GM12873 (cell line): ENCODE results near the gene AK6.

Source experiments
- TF ChIP-seq, protein P1 (sequence below): IDR thresholded peaks from 2 replicates; pipeline ENCODE4 v1.5.1; 2012; ENCODE audit warnings: low read depth, mild to moderate bottlenecking, moderate library complexity, low read length, control low read depth; ENCODE audit not compliant: insufficient read depth; ENCODE audit errors: missing control alignments

AK6 gene

DNA sequence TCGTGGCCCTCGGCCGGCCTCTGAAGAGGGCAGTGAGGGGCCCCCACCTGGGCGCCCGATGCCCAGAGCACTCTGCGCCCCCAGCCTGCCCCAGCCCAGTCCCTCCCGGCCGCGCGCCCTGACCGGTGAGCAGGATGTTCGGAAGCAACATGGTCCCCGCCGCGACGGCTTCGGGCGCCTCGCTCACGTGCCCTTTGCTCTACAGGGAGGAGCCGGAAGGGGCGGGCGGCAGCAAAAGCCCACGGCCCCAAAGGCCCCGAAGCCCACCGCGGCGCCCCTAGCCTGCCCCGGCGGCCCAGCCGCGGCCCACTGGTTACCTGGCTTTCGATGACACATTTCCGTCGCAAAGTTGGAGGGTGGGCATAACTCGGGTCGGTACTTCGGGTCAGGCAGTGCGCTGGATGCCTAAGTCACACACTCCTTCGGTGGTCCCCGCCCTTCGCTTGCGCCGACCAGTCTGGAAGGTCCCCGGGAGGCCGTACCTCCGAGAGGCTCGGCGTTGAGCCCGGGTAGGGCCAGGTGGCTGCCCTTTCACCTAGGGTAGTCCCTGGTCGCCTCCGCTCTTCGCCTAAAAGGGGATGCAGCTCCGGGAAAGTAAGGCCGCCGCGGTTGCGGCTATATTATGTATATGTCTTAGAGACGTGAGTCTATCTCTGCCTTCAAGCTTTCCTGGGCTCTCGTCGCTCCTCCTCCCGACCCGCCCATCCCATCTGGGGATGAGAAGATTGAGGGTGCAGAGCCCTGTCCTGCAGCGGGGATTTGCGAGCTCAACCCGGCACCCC, at the start of gene AK6, which contains the start of the genes RAD17 and TAF9:
TSS of gene AK6 (minus strand) at position 181 of the 782 bp plus-strand sequence. CDS start at position 151, 30 bp downstream.
TSS of gene RAD17 (plus strand) at position 479 of the 782 bp plus-strand sequence. CDS start 2,391 bp downstream, outside the sequence.
TSS of gene TAF9 (minus strand) at position 181 of the 782 bp plus-strand sequence. CDS start 3,783 bp downstream, outside the sequence.
- TF ChIP-seq, protein P1, sequence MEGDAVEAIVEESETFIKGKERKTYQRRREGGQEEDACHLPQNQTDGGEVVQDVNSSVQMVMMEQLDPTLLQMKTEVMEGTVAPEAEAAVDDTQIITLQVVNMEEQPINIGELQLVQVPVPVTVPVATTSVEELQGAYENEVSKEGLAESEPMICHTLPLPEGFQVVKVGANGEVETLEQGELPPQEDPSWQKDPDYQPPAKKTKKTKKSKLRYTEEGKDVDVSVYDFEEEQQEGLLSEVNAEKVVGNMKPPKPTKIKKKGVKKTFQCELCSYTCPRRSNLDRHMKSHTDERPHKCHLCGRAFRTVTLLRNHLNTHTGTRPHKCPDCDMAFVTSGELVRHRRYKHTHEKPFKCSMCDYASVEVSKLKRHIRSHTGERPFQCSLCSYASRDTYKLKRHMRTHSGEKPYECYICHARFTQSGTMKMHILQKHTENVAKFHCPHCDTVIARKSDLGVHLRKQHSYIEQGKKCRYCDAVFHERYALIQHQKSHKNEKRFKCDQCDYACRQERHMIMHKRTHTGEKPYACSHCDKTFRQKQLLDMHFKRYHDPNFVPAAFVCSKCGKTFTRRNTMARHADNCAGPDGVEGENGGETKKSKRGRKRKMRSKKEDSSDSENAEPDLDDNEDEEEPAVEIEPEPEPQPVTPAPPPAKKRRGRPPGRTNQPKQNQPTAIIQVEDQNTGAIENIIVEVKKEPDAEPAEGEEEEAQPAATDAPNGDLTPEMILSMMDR = no peak

DNA sequence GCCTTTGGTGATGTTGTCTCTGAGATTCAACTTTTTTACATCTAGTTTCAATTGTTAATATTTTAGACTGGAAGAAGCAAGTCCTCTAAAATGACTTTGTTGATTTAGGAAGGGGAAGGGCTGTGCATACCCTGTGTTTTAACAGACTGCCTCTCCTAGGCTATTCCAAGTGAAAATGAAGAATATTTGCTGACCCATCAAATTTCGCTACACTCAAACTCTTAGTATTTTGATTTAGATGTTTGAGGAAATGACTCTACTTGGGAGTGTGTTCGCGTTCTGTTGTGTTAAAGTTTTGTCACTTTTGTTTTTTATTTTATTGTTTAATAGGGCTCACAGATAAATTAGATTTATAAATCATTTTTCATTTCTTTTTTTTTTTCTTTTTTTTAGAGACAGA, 49.2 kb upstream of the AK6 start:
- TF ChIP-seq, protein P1 = no peak

DNA sequence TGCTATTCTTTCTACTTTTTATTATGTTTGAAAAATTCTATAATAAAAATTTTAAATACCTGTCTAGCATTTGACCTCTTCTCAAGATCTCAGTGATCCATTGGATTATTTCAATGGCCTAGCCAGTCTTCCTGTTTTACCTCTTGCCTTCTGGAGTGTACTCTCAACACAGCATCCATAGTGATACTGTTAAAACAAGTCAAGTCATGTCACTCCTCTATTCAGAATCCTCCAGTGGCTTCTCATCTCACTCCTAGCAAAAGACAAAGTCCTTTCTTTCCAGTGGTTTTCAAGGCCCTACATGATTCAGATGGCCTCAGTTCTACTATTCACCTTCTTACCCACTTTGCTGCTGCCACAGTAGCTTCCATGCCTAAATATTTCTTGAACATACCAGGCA, 47.4 kb upstream of the AK6 start:
- TF ChIP-seq, protein P1 = no peak

DNA sequence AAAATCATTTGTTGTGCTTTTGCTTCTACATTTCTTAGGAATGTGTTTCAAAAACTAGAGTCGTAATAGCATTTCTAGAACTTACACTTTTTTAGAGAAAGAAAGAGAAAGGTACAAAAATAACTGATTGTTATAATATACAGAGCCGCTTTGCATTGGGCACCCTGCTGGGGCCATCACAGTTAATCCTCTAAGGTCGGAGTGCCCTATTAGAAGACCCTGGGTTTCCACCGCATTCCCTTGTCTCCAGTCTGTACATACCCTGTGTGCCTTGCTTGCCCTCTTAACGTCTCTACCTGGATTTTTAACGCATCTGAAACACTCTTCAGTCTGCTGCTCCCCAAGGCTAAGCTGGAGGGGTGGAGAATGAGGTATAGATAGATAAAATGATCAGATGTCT, 46.9 kb upstream of the AK6 start:
- TF ChIP-seq, protein P1 = no peak

DNA sequence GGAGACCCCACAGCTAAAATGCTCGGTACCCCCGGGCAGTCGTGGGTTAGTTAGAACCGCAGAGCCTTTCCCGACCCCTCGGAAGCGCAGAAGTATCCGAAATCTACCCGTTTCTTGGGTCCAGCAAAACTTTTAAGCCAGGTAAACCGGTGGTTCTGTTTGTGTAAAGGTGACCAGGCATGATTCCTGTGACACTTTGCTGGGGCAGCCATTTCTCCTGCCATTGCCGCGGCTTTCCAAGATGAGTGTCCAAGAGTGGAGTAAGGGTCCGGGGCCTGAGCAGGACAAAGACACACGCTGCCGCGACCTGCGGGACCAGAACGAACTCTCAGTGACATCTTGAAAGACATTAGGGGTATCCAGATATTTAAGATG, 46.3 kb upstream of the AK6 start:
- TF ChIP-seq, protein P1 = no peak

- TF ChIP-seq, protein P1 = peak; percentile 16
Observed at GRCh38 chr5:69414885-69415583, 45.7 kb upstream of the AK6 start, which contains the start of gene MARVELD2. Gene MARVELD2, plus strand, starts transcription at chr5:69415116. Its CDS starts 4,270 bp downstream, at chr5:69419386.
